NB4 (cell line): ENCODE measurements around the gene ZFYVE28.

Source experiments
- DNase-seq: peaks from one replicate; pipeline ENCODE4 v3.0.0; 2010; ENCODE audit warnings: low read depth
- H3K4me3 ChIP-seq: one replicate; pipeline ENCODE4 v1.5.1; 2011; ENCODE audit warnings: mild to moderate bottlenecking, low read depth, low read length, moderate library complexity
- MYC ChIP-seq: IDR thresholded peaks from 2 replicates; pipeline ENCODE4 v1.6.1; 2011; ENCODE audit warnings: low read depth, low read length
- POLR2A ChIP-seq: IDR thresholded peaks from 2 replicates; pipeline ENCODE4 v1.6.1; 2011; ENCODE audit warnings: mild to moderate bottlenecking; ENCODE audit not compliant: insufficient read length; ENCODE audit errors: extremely low read depth
- TF ChIP-seq, protein P1 (sequence below): IDR thresholded peaks from 2 replicates; pipeline ENCODE4 v1.6.1; 2011; ENCODE audit warnings: low read depth, low read length
- TF ChIP-seq, protein P2 (sequence below): IDR thresholded peaks from one replicate; pipeline ENCODE4 v1.5.1; 2012; ENCODE audit warnings: low read depth, low read length

ZFYVE28 gene

DNA sequence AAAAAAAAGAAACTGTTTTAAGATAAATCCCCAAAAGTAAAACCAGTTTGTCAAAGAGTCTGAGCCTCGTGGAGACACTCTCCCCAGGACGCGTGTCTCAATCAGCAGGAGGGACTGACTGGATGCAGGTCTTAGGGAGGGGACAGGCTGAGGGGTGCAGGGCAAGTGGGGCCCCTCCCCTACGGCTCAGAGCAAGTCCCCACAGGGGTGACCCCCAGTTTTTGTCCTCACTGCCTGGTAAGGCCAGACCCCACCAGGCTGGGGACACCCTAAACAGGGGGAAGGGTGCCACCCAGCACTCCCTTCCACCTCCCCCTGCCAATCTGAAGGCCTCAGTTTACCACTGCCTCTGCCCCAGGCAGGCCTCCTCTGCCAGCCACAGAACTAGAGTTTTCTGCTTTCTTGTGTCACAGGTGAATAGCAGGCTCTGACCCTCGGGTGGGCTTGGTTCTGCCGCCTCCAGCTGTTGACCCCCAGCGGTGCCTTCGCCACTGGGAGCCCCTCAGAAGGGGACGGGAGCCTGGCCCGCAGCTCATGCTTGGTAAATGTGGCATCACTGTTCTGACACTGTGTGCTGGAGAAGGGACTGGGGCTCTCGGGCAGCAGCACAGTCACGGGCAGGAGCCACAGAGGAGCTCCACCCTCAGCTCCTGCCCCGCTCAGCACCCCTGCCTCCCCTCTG lies 86.8 kb downstream of the ZFYVE28 start:
- peak; percentile 33 for DNase-seq
- no peak overlapping the region for H3K4me3 ChIP-seq
- TF ChIP-seq MYC (no peak), POLR2A (no peak)
- TF ChIP-seq, protein P1, sequence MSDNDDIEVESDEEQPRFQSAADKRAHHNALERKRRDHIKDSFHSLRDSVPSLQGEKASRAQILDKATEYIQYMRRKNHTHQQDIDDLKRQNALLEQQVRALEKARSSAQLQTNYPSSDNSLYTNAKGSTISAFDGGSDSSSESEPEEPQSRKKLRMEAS: no peak
- TF ChIP-seq, protein P2, sequence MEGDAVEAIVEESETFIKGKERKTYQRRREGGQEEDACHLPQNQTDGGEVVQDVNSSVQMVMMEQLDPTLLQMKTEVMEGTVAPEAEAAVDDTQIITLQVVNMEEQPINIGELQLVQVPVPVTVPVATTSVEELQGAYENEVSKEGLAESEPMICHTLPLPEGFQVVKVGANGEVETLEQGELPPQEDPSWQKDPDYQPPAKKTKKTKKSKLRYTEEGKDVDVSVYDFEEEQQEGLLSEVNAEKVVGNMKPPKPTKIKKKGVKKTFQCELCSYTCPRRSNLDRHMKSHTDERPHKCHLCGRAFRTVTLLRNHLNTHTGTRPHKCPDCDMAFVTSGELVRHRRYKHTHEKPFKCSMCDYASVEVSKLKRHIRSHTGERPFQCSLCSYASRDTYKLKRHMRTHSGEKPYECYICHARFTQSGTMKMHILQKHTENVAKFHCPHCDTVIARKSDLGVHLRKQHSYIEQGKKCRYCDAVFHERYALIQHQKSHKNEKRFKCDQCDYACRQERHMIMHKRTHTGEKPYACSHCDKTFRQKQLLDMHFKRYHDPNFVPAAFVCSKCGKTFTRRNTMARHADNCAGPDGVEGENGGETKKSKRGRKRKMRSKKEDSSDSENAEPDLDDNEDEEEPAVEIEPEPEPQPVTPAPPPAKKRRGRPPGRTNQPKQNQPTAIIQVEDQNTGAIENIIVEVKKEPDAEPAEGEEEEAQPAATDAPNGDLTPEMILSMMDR: no peak

DNA sequence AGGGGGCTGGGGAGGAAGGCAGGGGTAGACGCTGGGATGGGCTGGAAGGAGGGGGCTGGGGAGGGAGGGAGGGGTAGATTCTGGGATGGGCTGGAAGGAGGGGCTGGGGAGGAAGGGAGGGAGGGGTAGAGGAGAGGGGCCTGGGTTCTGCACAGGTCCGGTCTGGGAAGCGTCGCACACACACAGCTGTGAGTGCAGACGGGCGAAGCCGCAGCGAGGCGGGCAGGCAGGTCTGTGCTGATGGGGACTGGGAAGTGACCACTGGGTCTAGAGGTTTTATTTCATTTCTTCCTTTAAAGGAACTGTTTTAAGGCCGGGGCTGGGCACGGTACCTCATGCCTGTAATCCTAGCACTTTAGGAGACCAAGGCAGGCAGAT lies 87.4 kb downstream of the ZFYVE28 start:
- DNase-seq: peak; percentile 37
- no peak overlapping the region for H3K4me3 ChIP-seq
- TF ChIP-seq, protein P1: no peak
- TF ChIP-seq POLR2A (no peak), MYC (no peak)
- TF ChIP-seq, protein P2: no peak

DNA sequence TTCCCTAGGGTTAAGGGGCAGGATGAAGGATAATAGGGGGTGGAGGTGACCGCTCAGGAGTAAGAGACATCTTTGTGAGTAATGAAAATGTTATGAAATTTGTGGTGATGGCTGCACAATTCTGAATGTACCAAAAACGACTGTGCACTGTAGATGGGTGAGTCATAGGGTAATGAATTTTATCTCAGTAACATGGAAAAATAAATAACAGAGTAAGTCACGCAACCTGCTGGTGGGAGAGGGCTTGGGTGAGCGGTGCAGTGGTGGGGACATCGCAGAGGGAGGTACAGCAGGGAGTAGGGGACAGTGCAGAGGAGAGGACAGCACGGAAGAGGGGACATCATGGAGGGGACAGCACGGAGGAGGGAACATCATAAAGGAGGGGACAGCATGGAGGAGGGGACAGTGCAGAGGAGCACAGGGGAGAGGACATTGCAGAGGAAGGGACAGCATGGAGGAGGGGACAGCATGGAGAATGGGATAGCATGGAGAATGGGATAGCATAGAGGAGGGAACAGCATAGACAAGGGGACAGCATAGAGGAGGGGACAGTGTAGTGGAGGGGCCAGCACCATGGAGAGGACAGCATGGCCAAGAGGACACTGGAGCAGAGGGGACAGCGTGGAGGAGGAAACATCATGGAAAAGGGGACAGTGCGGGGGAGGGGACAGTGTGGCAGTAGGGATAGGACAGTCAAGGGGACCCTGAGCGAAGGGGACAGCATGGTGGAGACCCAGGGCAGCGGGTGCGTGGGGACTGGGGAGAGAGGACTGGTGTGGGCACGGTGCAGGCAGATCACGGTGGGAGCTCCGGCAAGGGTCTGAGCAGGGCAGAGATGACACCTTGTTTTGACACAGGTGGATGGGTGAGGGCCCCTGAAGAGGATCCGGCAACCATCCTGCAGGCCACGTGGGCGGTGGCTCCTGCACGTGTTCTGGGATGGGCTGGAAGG lies 88.1 kb downstream of the ZFYVE28 start:
- H3K4me3 ChIP-seq: peak overlapping the region; percentile 13
- no peak for TF ChIP-seq POLR2A
- TF ChIP-seq, protein P1: peak; percentile 26; the same call in 1 of the 2 replicates
- DNase-seq: peak; percentile 99

DNA sequence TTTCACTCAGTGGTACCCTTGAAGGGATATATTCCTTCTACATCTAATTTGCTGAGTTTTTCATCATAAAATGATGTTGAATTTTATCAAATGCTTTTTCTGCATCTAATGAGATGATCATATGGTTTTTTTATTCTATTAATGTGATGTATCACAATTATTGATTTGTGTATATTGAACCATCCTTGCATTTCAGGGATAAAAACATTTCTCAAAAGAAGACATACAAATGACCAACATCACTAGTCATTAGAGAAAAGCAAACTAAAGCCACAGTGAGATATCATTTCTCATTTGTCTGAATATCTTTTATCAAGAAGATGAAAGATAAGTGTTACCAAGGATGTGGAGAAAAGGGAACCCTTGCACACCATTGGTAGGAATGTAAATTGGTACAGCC lies 90.9 kb downstream of the ZFYVE28 start:
- TF ChIP-seq, protein P1: no peak
- DNase-seq: no peak
- H3K4me3 ChIP-seq: no peak overlapping the region

DNA sequence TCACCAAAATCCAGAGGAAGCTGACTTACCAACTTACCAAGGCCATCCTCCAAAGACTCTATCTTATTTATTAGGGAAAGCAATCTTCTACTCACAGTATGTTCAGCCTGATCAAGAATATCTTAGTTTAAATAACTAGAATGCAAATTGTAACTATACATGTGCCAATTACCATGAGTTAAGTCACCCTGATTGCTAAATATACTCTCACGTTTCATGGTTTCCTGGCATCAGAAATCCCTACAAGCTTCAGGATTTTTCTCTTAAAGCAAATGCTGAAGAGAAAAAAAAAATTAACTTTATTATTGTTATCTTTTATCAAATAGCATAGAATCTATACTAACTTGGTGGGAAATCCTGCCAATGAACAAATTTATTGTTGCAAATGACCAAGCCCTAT lies 93.6 kb downstream of the ZFYVE28 start:
- no peak for TF ChIP-seq MYC
- no peak for TF ChIP-seq POLR2A
- TF ChIP-seq, protein P1: no peak
- TF ChIP-seq, protein P2: no peak
- no peak overlapping the region for H3K4me3 ChIP-seq
- DNase-seq: no peak

DNA sequence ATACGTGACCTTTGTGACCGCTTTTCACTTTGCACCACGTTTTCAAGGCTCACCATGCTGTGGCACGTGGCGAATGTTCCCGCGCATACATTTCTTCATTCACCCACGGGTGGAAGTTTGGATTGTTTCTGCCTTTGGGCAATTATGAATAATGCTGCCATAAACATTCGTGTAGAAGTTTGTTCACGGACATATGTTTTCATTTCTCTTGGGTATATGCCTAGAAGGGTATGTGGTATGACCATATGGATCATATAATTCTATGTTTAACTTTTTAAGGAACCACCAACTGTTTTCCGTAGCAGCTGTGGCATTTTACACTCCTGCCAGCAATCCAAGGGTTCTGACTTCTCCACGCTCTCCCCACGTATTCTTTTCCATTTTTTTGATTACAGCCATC lies 95.6 kb downstream of the ZFYVE28 start:
- no peak overlapping the region for H3K4me3 ChIP-seq
- TF ChIP-seq, protein P1: no peak
- no peak for TF ChIP-seq MYC
- TF ChIP-seq, protein P2: no peak
- TF ChIP-seq POLR2A: no peak
- DNase-seq: no peak
